Central memory CD8-positive, alpha-beta T cell (primary cell): ENCODE data around the gene PLEKHA4.
A peak's percentile ranks its signal among the peaks of the same experiment; 100 is the strongest.

ENCODE experiments used
- ATAC-seq: fragments of 150-1000 bp; cut with Tn5 transposase; replicated peaks from 2 replicates; pipeline ENCODE4 v1.10.0; 2022; ENCODE audit warnings: mild to moderate bottlenecking, moderate FRiP score, moderate number of reproducible peaks; ENCODE audit not compliant: poor library complexity, severe bottlenecking; ENCODE audit errors: extremely low read depth
- DNase-seq, 2 donors: peaks; one replicate each; pipeline ENCODE4 v3.0.0; 2021; ENCODE audit warnings: low spot score in 2 of 2
- H3K27ac Mint-ChIP-seq: one replicate; pipeline ENCODE4 v1.8.0; 2022; ENCODE audit warnings: low read depth, mild to moderate bottlenecking, moderate library complexity, mixed read lengths
- H3K27me3 Mint-ChIP-seq: one replicate; pipeline ENCODE4 v1.8.0; 2022; ENCODE audit warnings: mixed read lengths
- H3K36me3 Mint-ChIP-seq: one replicate; pipeline ENCODE4 v1.8.0; 2022; ENCODE audit warnings: mild to moderate bottlenecking, moderate library complexity, mixed read lengths; ENCODE audit not compliant: insufficient read depth
- H3K4me1 Mint-ChIP-seq: one replicate; pipeline ENCODE4 v1.8.0; 2022; ENCODE audit warnings: mixed read lengths
- H3K4me3 Mint-ChIP-seq: one replicate; pipeline ENCODE4 v1.8.0; 2022; ENCODE audit warnings: mild to moderate bottlenecking, moderate library complexity, mixed read lengths
- H3K9me3 Mint-ChIP-seq: one replicate; pipeline ENCODE4 v1.8.0; 2022; ENCODE audit warnings: mixed read lengths

PLEKHA4 gene

GRCh38 chr19:48807590-48808308 lies 60.7 kb downstream of the PLEKHA4 start:
- Mint-ChIP-seq H3K9me3 (no peaks in the 10 kb centered on the region), H3K27me3 (no peaks in the 10 kb centered on the region), H3K36me3 (peaks cover 2% of the 10 kb centered on the region), H3K27ac (no peak overlapping the region), H3K4me3 (no peak overlapping the region), H3K4me1 (peaks cover 32% of the 10 kb centered on the region)
- ATAC-seq (no peak), DNase-seq (no peak)

DNA sequence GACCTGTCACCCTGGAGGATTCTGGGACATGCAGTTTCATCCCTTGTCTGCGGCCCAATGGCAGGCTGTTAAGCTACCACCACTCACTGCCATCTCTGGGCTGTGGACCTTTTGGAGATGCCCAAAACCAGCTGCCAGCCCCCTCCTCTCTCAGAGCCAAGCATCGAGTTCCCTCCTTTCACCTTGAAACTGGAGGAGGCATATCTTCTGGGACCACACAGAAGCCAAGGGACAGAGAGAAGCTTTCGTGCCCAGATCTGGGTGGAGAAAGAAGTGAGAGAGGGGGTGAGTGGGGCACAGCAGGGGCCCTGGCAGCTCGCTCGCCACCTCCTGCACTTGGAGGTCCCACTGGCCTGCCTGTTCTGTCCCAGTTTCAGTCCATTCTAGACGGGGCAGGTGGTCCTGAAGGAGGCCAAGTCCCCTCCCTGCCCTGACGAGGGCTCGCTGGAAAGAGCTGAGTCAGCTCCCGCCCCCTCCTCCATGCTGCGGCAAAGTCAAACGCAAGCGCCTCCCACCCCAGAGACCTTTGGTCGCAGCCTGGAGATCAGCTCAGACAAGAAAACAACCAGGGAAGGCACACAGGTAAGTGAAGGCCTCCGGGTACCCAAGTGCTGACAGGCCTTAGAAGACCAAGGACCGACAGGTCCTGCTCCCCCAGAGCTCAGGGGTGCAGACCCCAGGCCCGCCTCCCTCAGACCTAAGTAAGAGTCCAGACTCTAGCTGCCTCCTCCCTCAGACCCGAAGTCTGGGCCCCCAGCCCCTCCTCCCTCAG lies 61.4 kb downstream of the PLEKHA4 start:
- Mint-ChIP-seq H3K4me1 (peaks cover 24% of the 10 kb centered on the region), H3K4me3 (no peak overlapping the region), H3K9me3 (no peaks in the 10 kb centered on the region), H3K27me3 (no peaks in the 10 kb centered on the region), H3K27ac (no peak overlapping the region), H3K36me3 (peaks cover 2% of the 10 kb centered on the region)
- DNase-seq (no peak), ATAC-seq (peak; percentile 48)

DNA sequence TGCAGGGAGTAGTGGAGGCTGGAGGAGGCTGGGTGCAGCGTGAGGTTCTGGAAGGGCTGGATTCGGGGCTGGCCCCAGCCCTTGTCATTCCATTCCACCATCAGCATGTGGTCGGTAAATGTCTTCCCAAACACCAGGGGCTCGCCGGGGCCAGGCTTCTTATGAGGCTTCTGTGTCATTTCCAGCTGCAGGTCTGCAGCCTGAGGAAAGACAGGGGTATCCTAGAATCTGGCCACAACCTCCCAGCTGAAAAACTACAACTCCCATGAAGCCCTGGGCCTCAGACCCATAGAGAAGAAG lies 61.9 kb downstream of the PLEKHA4 start:
- H3K4me1 Mint-ChIP-seq, result peaks cover 24% of the 10 kb centered on the region
- peak overlapping the region; percentile 64 for H3K27ac Mint-ChIP-seq
- ATAC-seq (no peak), DNase-seq (peak in 1 of 2 donors; percentile 22)
- no peaks in the 10 kb centered on the region for H3K27me3 Mint-ChIP-seq
- no peak overlapping the region for H3K4me3 Mint-ChIP-seq
- H3K36me3 Mint-ChIP-seq, result peaks cover 2% of the 10 kb centered on the region
- no peaks in the 10 kb centered on the region for H3K9me3 Mint-ChIP-seq

DNA sequence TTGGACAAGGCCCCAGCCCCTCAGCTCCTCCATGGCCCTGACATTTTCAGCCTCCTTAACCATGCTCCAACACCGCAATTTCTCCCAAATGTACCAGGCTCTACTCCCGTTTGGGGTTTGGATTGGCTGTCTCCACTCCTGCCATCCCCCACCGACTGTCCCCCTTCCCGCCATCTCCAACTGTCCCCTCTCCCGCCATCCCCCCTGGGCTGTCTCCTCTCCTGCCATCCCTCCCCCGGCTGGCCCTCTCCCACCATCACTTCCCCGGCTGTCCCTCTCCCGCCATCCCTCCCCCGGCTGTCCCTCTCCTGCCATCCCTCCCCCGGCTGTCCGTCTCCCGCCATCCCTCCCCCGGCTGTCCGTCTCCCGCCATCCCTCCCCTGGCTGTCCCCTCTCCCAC lies 63.0 kb downstream of the PLEKHA4 start:
- no peaks in the 10 kb centered on the region for H3K9me3 Mint-ChIP-seq
- H3K4me1 Mint-ChIP-seq, result peaks cover 22% of the 10 kb centered on the region
- H3K36me3 Mint-ChIP-seq, result peaks cover 2% of the 10 kb centered on the region
- H3K27ac Mint-ChIP-seq, result peak overlapping the region; percentile 53
- no peaks in the 10 kb centered on the region for H3K27me3 Mint-ChIP-seq
- H3K4me3 Mint-ChIP-seq, result no peak overlapping the region
- ATAC-seq, result no peak
- DNase-seq, result no peak

GRCh38 chr19:48804496-48804895 lies 63.9 kb downstream of the PLEKHA4 start:
- peaks cover 12% of the 10 kb centered on the region for H3K4me1 Mint-ChIP-seq
- ATAC-seq, result no peak
- H3K4me3 Mint-ChIP-seq, result no peak overlapping the region
- peaks cover 2% of the 10 kb centered on the region for H3K36me3 Mint-ChIP-seq
- no peaks in the 10 kb centered on the region for H3K9me3 Mint-ChIP-seq
- no peak overlapping the region for H3K27ac Mint-ChIP-seq
- no peaks in the 10 kb centered on the region for H3K27me3 Mint-ChIP-seq
- no peak for DNase-seq

- Mint-ChIP-seq H3K4me3 (no peak overlapping the region), H3K27me3 (no peaks in the 10 kb centered on the region), H3K4me1 (peaks cover under 1% of the 10 kb centered on the region), H3K27ac (no peak overlapping the region), H3K9me3 (no peaks in the 10 kb centered on the region), H3K36me3 (no peaks in the 10 kb centered on the region)
- ATAC-seq (no peak), DNase-seq (no peak)
Observed at GRCh38 chr19:48802623-48803022, 65.8 kb downstream of the PLEKHA4 start.

GRCh38 chr19:48799358-48800300 lies 68.8 kb downstream of the PLEKHA4 start:
- Mint-ChIP-seq H3K4me3 (no peak overlapping the region), H3K36me3 (peaks cover 7% of the 10 kb centered on the region), H3K9me3 (no peaks in the 10 kb centered on the region), H3K27ac (peak overlapping the region; percentile 27), H3K27me3 (no peaks in the 10 kb centered on the region), H3K4me1 (peaks cover 11% of the 10 kb centered on the region)
- DNase-seq, result no peak
- no peak for ATAC-seq

- Mint-ChIP-seq H3K36me3 (peaks cover 7% of the 10 kb centered on the region), H3K27ac (no peak overlapping the region), H3K4me3 (no peak overlapping the region), H3K27me3 (no peaks in the 10 kb centered on the region), H3K4me1 (peaks cover 14% of the 10 kb centered on the region), H3K9me3 (no peaks in the 10 kb centered on the region)
- DNase-seq (no peak), ATAC-seq (no peak)
Observed at GRCh38 chr19:48798937-48799336, 69.5 kb downstream of the PLEKHA4 start.

GRCh38 chr19:48797103-48797502 lies 71.3 kb downstream of the PLEKHA4 start:
- peaks cover 7% of the 10 kb centered on the region for H3K36me3 Mint-ChIP-seq
- H3K27me3 Mint-ChIP-seq, result no peaks in the 10 kb centered on the region
- peaks cover 14% of the 10 kb centered on the region for H3K4me1 Mint-ChIP-seq
- no peak for ATAC-seq
- no peaks in the 10 kb centered on the region for H3K9me3 Mint-ChIP-seq
- H3K27ac Mint-ChIP-seq, result no peak overlapping the region
- no peak for DNase-seq
- no peak overlapping the region for H3K4me3 Mint-ChIP-seq

GRCh38 chr19:48796298-48797083 lies 71.9 kb downstream of the PLEKHA4 start:
- no peak overlapping the region for H3K27ac Mint-ChIP-seq
- H3K27me3 Mint-ChIP-seq, result no peaks in the 10 kb centered on the region
- no peaks in the 10 kb centered on the region for H3K9me3 Mint-ChIP-seq
- no peak for ATAC-seq
- DNase-seq, result no peak
- peaks cover 7% of the 10 kb centered on the region for H3K36me3 Mint-ChIP-seq
- H3K4me1 Mint-ChIP-seq, result peaks cover 14% of the 10 kb centered on the region
- H3K4me3 Mint-ChIP-seq, result no peak overlapping the region

- ATAC-seq (no peak), DNase-seq (no peak)
Observed at GRCh38 chr19:48795685-48796070, 72.7 kb downstream of the PLEKHA4 start.

More at GRCh38 chr19:48795685-48796070, 72.7 kb downstream of the PLEKHA4 start:
- Mint-ChIP-seq H3K4me1 (peaks cover 14% of the 10 kb centered on the region), H3K36me3 (peaks cover 7% of the 10 kb centered on the region), H3K27ac (peak overlapping the region; percentile 83), H3K4me3 (peak overlapping the region; percentile 78), H3K27me3 (no peaks in the 10 kb centered on the region), H3K9me3 (no peaks in the 10 kb centered on the region)
